Loucy (cell line): ENCODE data around the gene TRABD2B.

Experiments used
- H2AFZ ChIP-seq: fragments of 200-600 bp; sonication (generic); 2 replicates; pipeline ENCODE4 v1.6.0; 2016; ENCODE audit warnings: antibody characterized with exemption, mild to moderate bottlenecking, low read length, moderate library complexity
- H3F3A ChIP-seq: fragments of 200-600 bp; 2 replicates; pipeline ENCODE4 v1.6.0; 2016; ENCODE audit warnings: antibody characterized with exemption, low read depth, mild to moderate bottlenecking
- H3K27me3 ChIP-seq: fragments of 200-600 bp; sonication (generic); 2 replicates; pipeline ENCODE4 v1.6.1; 2014; ENCODE audit warnings: low read length, mild to moderate bottlenecking; ENCODE audit not compliant: insufficient read depth, poor library complexity, severe bottlenecking
- H3K36me3 ChIP-seq: fragments of 200-600 bp; sonication (generic); 2 replicates; pipeline ENCODE4 v1.6.1; 2016; ENCODE audit warnings: low read length; ENCODE audit not compliant: insufficient read depth
- H3K4me1 ChIP-seq: fragments of 200-600 bp; sonication (generic); 2 replicates; pipeline ENCODE4 v1.5.1; 2014; ENCODE audit warnings: low read length, mild to moderate bottlenecking; ENCODE audit not compliant: insufficient read depth, poor library complexity, severe bottlenecking
- H3K4me2 ChIP-seq: fragments of 200-600 bp; sonication (generic); 2 replicates; pipeline ENCODE4 v1.6.0; 2014; ENCODE audit warnings: antibody characterized with exemption, low read length, low read depth, mild to moderate bottlenecking; ENCODE audit not compliant: poor library complexity, severe bottlenecking
- H3K4me3 ChIP-seq: fragments of 200-600 bp; sonication (generic); 2 replicates; pipeline ENCODE4 v1.5.1; 2014; ENCODE audit warnings: low read length, mild to moderate bottlenecking, mixed read lengths; ENCODE audit not compliant: poor library complexity, severe bottlenecking
- H3K79me2 ChIP-seq: fragments of 200-600 bp; sonication (generic); 2 replicates; pipeline ENCODE4 v1.6.1; 2014; ENCODE audit warnings: low read length; ENCODE audit not compliant: insufficient read depth
- H3K9ac ChIP-seq: fragments of 200-600 bp; sonication (generic); 2 replicates; pipeline ENCODE4 v1.6.0; 2014; ENCODE audit warnings: mild to moderate bottlenecking, low read depth, low read length, moderate library complexity; ENCODE audit not compliant: poor library complexity, severe bottlenecking
- H3K9me2 ChIP-seq: fragments of 200-600 bp; sonication (generic); replicated peaks from 2 replicates; pipeline ENCODE4 v1.6.1; 2016; ENCODE audit warnings: low read depth, low read length, mixed read lengths
- H3K9me3 ChIP-seq: fragments of 200-600 bp; sonication (generic); 2 replicates; pipeline ENCODE4 v1.6.1; 2014; ENCODE audit warnings: mild to moderate bottlenecking, antibody characterized with exemption, low read length, low read depth; ENCODE audit not compliant: insufficient read depth
- H4K20me1 ChIP-seq: fragments of 200-600 bp; sonication (generic); 2 replicates; pipeline ENCODE4 v1.6.0; 2014; ENCODE audit warnings: antibody characterized with exemption, low read length, mild to moderate bottlenecking; ENCODE audit not compliant: insufficient read depth, poor library complexity, severe bottlenecking
- EZH2phosphoT487 ChIP-seq: fragments of 200-600 bp; IDR thresholded peaks from 2 replicates; pipeline ENCODE4 v1.6.1; 2018; ENCODE audit warnings: antibody characterized with exemption, mild to moderate bottlenecking, moderate library complexity, borderline replicate concordance
- TF ChIP-seq, protein P1 (sequence below): fragments of 200-600 bp; sonication (generic); conservative IDR thresholded peaks from 2 replicates; pipeline ENCODE4 v1.5.1; 2014; ENCODE audit warnings: mild to moderate bottlenecking, antibody characterized with exemption, low read length

TRABD2B gene

DNA sequence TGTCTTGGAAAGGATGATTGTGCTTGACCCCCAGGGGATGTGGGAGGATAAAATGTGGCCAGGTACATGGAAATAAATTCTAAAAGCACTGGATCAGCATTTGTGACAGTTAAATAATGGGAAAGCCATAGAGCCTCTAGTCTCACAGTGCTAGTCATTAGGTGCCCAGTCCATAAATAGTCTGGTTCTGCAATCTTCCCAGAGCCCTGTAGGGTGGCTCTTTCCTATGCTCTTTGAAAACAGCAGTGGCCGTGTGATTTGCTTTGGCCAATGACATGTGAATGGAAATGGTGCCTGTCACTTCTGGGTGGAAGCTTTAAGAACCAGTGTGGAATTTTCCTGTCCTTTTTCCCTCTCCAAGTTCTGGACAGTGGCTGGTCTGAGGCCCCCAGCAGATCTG, 113.2 kb downstream of the TRABD2B start:
- no peaks in the 10 kb centered on the region for H4K20me1 ChIP-seq
- TF ChIP-seq EZH2phosphoT487 = no peak
- TF ChIP-seq, protein P1, sequence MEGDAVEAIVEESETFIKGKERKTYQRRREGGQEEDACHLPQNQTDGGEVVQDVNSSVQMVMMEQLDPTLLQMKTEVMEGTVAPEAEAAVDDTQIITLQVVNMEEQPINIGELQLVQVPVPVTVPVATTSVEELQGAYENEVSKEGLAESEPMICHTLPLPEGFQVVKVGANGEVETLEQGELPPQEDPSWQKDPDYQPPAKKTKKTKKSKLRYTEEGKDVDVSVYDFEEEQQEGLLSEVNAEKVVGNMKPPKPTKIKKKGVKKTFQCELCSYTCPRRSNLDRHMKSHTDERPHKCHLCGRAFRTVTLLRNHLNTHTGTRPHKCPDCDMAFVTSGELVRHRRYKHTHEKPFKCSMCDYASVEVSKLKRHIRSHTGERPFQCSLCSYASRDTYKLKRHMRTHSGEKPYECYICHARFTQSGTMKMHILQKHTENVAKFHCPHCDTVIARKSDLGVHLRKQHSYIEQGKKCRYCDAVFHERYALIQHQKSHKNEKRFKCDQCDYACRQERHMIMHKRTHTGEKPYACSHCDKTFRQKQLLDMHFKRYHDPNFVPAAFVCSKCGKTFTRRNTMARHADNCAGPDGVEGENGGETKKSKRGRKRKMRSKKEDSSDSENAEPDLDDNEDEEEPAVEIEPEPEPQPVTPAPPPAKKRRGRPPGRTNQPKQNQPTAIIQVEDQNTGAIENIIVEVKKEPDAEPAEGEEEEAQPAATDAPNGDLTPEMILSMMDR = no peak; the same call in 1 of the 2 replicates
- no peaks in the 10 kb centered on the region for H3K79me2 ChIP-seq
- H3K36me3 ChIP-seq = no peaks in the 10 kb centered on the region
- no peak overlapping the region for H3K4me3 ChIP-seq
- no peaks in the 10 kb centered on the region for H3K9me3 ChIP-seq
- no peak overlapping the region for H3K4me2 ChIP-seq
- no peak overlapping the region for H3K9ac ChIP-seq
- H3F3A ChIP-seq = no peaks in the 10 kb centered on the region
- no peak overlapping the region for H2AFZ ChIP-seq
- no peaks in the 10 kb centered on the region for H3K9me2 ChIP-seq
- no peaks in the 10 kb centered on the region for H3K27me3 ChIP-seq
- H3K4me1 ChIP-seq = no peaks in the 10 kb centered on the region

GRCh38 chr1:47881505-47882442, 115.4 kb downstream of the TRABD2B start:
- TF ChIP-seq, protein P1 = no peak
- no peak overlapping the region for H3K4me3 ChIP-seq
- no peaks in the 10 kb centered on the region for H3K36me3 ChIP-seq
- no peaks in the 10 kb centered on the region for H3K79me2 ChIP-seq
- no peaks in the 10 kb centered on the region for H3F3A ChIP-seq
- H3K9ac ChIP-seq = no peak overlapping the region
- H3K9me2 ChIP-seq = no peaks in the 10 kb centered on the region
- H3K4me2 ChIP-seq = no peak overlapping the region
- H4K20me1 ChIP-seq = no peaks in the 10 kb centered on the region
- no peaks in the 10 kb centered on the region for H3K27me3 ChIP-seq
- H2AFZ ChIP-seq = no peak overlapping the region
- no peaks in the 10 kb centered on the region for H3K9me3 ChIP-seq
- no peaks in the 10 kb centered on the region for H3K4me1 ChIP-seq

- no peaks in the 10 kb centered on the region for H3K27me3 ChIP-seq
- peaks cover 2% of the 10 kb centered on the region for H3K4me1 ChIP-seq
- no peaks in the 10 kb centered on the region for H3K36me3 ChIP-seq
- no peak overlapping the region for H3K4me3 ChIP-seq
- no peak overlapping the region for H2AFZ ChIP-seq
- no peaks in the 10 kb centered on the region for H4K20me1 ChIP-seq
- no peak for TF ChIP-seq EZH2phosphoT487
- TF ChIP-seq, protein P1 = no peak
- no peaks in the 10 kb centered on the region for H3K79me2 ChIP-seq
- no peak overlapping the region for H3K9ac ChIP-seq
- H3F3A ChIP-seq = no peaks in the 10 kb centered on the region
- H3K9me3 ChIP-seq = no peaks in the 10 kb centered on the region
- no peak overlapping the region for H3K4me2 ChIP-seq
- no peaks in the 10 kb centered on the region for H3K9me2 ChIP-seq
These were observed 120.6 kb downstream of the TRABD2B start for GRCh38 chr1:47876587-47876963.
